ENCODE data around the gene ATP12A. TPM values are rescaled to one million over a fixed set of nuclear protein-coding genes. Genes with fewer than 3 reads are reported as not detected.

The ATP12A gene
- total and polyA plus RNA-seq, 2 of the 8 experiments (the other 6 are each of a cell fraction or from before 2014, with no cell fraction given) = 0.80 to 1.3 TPM

DNA sequence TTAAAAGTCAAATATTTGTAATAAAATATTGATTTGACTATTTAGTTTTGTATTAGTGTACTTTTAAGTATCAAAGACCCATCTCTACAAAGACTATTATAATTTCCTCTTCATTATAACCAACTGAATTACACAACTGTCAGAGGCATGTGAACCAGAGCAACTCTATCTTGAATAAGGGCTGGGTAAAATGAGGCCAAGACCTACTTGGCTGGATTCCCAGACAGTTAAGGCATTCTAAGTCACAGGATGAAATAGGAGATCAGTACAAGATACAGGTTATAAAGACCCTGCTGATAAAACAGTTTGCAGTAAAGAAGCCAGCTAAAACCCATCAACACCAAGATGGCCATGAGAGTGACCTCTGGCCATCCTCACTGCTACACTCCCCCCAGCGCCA lies 36.2 kb upstream of the ATP12A start (continued):
- TF ChIP-seq, protein P1, sequence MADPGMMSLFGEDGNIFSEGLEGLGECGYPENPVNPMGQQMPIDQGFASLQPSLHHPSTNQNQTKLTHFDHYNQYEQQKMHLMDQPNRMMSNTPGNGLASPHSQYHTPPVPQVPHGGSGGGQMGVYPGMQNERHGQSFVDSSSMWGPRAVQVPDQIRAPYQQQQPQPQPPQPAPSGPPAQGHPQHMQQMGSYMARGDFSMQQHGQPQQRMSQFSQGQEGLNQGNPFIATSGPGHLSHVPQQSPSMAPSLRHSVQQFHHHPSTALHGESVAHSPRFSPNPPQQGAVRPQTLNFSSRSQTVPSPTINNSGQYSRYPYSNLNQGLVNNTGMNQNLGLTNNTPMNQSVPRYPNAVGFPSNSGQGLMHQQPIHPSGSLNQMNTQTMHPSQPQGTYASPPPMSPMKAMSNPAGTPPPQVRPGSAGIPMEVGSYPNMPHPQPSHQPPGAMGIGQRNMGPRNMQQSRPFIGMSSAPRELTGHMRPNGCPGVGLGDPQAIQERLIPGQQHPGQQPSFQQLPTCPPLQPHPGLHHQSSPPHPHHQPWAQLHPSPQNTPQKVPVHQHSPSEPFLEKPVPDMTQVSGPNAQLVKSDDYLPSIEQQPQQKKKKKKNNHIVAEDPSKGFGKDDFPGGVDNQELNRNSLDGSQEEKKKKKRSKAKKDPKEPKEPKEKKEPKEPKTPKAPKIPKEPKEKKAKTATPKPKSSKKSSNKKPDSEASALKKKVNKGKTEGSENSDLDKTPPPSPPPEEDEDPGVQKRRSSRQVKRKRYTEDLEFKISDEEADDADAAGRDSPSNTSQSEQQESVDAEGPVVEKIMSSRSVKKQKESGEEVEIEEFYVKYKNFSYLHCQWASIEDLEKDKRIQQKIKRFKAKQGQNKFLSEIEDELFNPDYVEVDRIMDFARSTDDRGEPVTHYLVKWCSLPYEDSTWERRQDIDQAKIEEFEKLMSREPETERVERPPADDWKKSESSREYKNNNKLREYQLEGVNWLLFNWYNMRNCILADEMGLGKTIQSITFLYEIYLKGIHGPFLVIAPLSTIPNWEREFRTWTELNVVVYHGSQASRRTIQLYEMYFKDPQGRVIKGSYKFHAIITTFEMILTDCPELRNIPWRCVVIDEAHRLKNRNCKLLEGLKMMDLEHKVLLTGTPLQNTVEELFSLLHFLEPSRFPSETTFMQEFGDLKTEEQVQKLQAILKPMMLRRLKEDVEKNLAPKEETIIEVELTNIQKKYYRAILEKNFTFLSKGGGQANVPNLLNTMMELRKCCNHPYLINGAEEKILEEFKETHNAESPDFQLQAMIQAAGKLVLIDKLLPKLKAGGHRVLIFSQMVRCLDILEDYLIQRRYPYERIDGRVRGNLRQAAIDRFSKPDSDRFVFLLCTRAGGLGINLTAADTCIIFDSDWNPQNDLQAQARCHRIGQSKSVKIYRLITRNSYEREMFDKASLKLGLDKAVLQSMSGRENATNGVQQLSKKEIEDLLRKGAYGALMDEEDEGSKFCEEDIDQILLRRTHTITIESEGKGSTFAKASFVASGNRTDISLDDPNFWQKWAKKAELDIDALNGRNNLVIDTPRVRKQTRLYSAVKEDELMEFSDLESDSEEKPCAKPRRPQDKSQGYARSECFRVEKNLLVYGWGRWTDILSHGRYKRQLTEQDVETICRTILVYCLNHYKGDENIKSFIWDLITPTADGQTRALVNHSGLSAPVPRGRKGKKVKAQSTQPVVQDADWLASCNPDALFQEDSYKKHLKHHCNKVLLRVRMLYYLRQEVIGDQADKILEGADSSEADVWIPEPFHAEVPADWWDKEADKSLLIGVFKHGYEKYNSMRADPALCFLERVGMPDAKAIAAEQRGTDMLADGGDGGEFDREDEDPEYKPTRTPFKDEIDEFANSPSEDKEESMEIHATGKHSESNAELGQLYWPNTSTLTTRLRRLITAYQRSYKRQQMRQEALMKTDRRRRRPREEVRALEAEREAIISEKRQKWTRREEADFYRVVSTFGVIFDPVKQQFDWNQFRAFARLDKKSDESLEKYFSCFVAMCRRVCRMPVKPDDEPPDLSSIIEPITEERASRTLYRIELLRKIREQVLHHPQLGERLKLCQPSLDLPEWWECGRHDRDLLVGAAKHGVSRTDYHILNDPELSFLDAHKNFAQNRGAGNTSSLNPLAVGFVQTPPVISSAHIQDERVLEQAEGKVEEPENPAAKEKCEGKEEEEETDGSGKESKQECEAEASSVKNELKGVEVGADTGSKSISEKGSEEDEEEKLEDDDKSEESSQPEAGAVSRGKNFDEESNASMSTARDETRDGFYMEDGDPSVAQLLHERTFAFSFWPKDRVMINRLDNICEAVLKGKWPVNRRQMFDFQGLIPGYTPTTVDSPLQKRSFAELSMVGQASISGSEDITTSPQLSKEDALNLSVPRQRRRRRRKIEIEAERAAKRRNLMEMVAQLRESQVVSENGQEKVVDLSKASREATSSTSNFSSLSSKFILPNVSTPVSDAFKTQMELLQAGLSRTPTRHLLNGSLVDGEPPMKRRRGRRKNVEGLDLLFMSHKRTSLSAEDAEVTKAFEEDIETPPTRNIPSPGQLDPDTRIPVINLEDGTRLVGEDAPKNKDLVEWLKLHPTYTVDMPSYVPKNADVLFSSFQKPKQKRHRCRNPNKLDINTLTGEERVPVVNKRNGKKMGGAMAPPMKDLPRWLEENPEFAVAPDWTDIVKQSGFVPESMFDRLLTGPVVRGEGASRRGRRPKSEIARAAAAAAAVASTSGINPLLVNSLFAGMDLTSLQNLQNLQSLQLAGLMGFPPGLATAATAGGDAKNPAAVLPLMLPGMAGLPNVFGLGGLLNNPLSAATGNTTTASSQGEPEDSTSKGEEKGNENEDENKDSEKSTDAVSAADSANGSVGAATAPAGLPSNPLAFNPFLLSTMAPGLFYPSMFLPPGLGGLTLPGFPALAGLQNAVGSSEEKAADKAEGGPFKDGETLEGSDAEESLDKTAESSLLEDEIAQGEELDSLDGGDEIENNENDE (IDR thresholded peaks at IDR 0.05; ENCODE audit: insufficient replicate concordance, low read length) = no peak
- TF ChIP-seq SP2 (IDR thresholded peaks at IDR 0.05; ENCODE audit: low read length) = no peak
- TF ChIP-seq KDM5A (IDR thresholded peaks at IDR 0.05; ENCODE audit: low read length) = no peak
- no peak for TF ChIP-seq RAD21 (IDR thresholded peaks at IDR 0.05 in 1 of 2, conservative IDR thresholded peaks at IDR 0.05 in 1 of 2; ENCODE audit: low read depth in 2 of 2, low read length in 2 of 2)
- no peak for TF ChIP-seq SIRT6 (IDR thresholded peaks at IDR 0.05; ENCODE audit: low read length)

All from H1 (cell line).